SK-N-SH (cell line): ENCODE data around the gene NECAB2. TPM values are rescaled to one million over a fixed set of nuclear protein-coding genes. Genes with fewer than 3 reads are reported as not detected.

ENCODE experiments used
- CTCF ChIA-PET: fragments of 300-600, 350-600 bp; formaldehyde crosslinking; extraction: SDS; loops from one replicate; lab custom pipeline; 2021; lab: Yijun Ruan, JAX
- POLR2A ChIA-PET: fragments of 350-600 bp; sonication (Branson Sonifier 250); formaldehyde crosslinking; extraction: SDS; loops from one replicate; lab custom pipeline; 2020; ENCODE audit warnings: antibody characterized with exemption, inconsistent platforms; lab: Yijun Ruan, JAX
- DNase-seq: peaks from one replicate; pipeline ENCODE4 v3.0.0; 2012
- H2AFZ ChIP-seq: fragments of 200-600 bp; sonication (generic); 2 replicates; pipeline ENCODE4 v1.8.1; 2016; ENCODE audit warnings: antibody characterized with exemption, mild to moderate bottlenecking, low read depth
- H3F3A ChIP-seq: fragments of 200-600 bp; sonication (generic); replicated peaks from 2 replicates; pipeline ENCODE3; 2016; ENCODE audit warnings: antibody characterized with exemption, mild to moderate bottlenecking; ENCODE audit not compliant: insufficient read depth
- H3K27ac ChIP-seq, 2 experiments: fragments of 200-500 bp in 1 of 2; fragments of 200-600 bp in 1 of 2; sonication (Bioruptor generic) in 1 of 2; sonication (generic), shearing (Covaris generic) in 1 of 2; 2 replicates each; pipeline versions ENCODE4 v1.5.1 to v1.6.1; 2014 to 2016; ENCODE audit warnings: low read depth in 2 of 2, inconsistent platforms in 1 of 2, low read length in 1 of 2, mild to moderate bottlenecking in 1 of 2, mixed read lengths in 1 of 2
- H3K27me3 ChIP-seq: fragments of 200-600 bp; sonication (generic), shearing (Covaris generic); 2 replicates; pipeline ENCODE4 v1.6.1; 2016; ENCODE audit warnings: mixed run types; ENCODE audit not compliant: insufficient read depth
- H3K36me3 ChIP-seq, 2 experiments: fragments of 200-500 bp in 1 of 2; fragments of 200-600 bp in 1 of 2; sonication (Bioruptor generic) in 1 of 2; sonication (generic) in 1 of 2; replicated peaks in 1 of 2; 2 replicates each; pipeline versions ENCODE3 to v1.5.1; 2014 to 2016; ENCODE audit warnings: low read length in 1 of 2, mild to moderate bottlenecking in 1 of 2; ENCODE audit not compliant: insufficient read depth in 2 of 2, control insufficient read depth in 1 of 2
- H3K4me1 ChIP-seq, 2 experiments: fragments of 200-500 bp in 1 of 2; fragments of 200-600 bp in 1 of 2; sonication (Bioruptor generic) in 1 of 2; sonication (generic), shearing (Covaris generic) in 1 of 2; 2 replicates each; pipeline versions ENCODE4 v1.5.1 to v1.6.1; 2014 to 2016; ENCODE audit warnings: low read depth in 1 of 2, low read length in 1 of 2, mixed run types in 1 of 2; ENCODE audit not compliant: insufficient read depth in 2 of 2, control insufficient read depth in 1 of 2
- H3K4me2 ChIP-seq: fragments of 200-600 bp; sonication (generic), shearing (Covaris generic); 2 replicates; pipeline ENCODE4 v1.6.1; 2017; ENCODE audit warnings: mixed run types
- H3K4me3 ChIP-seq, 2 experiments: fragments of 200-500 bp in 1 of 2; fragments of 200-600 bp in 1 of 2; sonication (Bioruptor generic) in 1 of 2; sonication (generic), shearing (Covaris generic) in 1 of 2; 2 replicates each; pipeline versions ENCODE4 v1.5.1 to v1.8.1; 2014 to 2016; ENCODE audit warnings: low read depth in 2 of 2, inconsistent platforms in 1 of 2, low read length in 1 of 2, mild to moderate bottlenecking in 1 of 2, mixed read lengths in 1 of 2, moderate library complexity in 1 of 2
- H3K79me2 ChIP-seq: fragments of 200-600 bp; sonication (generic); 2 replicates; pipeline ENCODE4 v1.8.1; 2017; ENCODE audit warnings: mild to moderate bottlenecking; ENCODE audit not compliant: insufficient read depth
- H3K9ac ChIP-seq: fragments of 200-600 bp; sonication (generic); 2 replicates; pipeline ENCODE4 v1.6.1; 2017; ENCODE audit warnings: mixed run types
- H3K9me2 ChIP-seq: fragments of 200-600 bp; sonication (generic); 2 replicates; pipeline ENCODE4 v1.6.1; 2017; ENCODE audit warnings: mixed run types
- H3K9me3 ChIP-seq: fragments of 200-600 bp; sonication (generic); 2 replicates; pipeline ENCODE4 v1.6.1; 2017; ENCODE audit warnings: mixed run types, mild to moderate bottlenecking, moderate library complexity
- H4K20me1 ChIP-seq: fragments of 200-600 bp; sonication (generic); 2 replicates; pipeline ENCODE4 v1.6.1; 2017; ENCODE audit warnings: mild to moderate bottlenecking, mixed run types; ENCODE audit not compliant: insufficient read depth
- CHD2 ChIP-seq: fragments of 150-350 bp; IDR thresholded peaks from 2 replicates; pipeline ENCODE4 v1.6.1; 2018; ENCODE audit warnings: low read length; ENCODE audit not compliant: partially characterized antibody
- EP300 ChIP-seq, 2 experiments: IDR thresholded peaks; 2 replicates each; pipeline versions ENCODE4 v1.4.0 to v1.6.1; 2012; ENCODE audit warnings: borderline replicate concordance in 1 of 2, low read depth in 1 of 2, low read length in 1 of 2
- FOXJ3 ChIP-seq: sonication (generic); formaldehyde crosslinking; IDR thresholded peaks from 2 replicates; pipeline ENCODE4 v1.5.1; 2020; ENCODE audit warnings: mild to moderate bottlenecking, missing genetic modification reagents
- FOXM1 ChIP-seq: IDR thresholded peaks from 2 replicates; pipeline ENCODE4 v1.4.0; 2012; ENCODE audit warnings: low read depth, mild to moderate bottlenecking
- JUND ChIP-seq: IDR thresholded peaks from 2 replicates; pipeline ENCODE4 v1.4.0; 2012
- MXI1 ChIP-seq: IDR thresholded peaks from 2 replicates; pipeline ENCODE4 v1.6.1; 2012; ENCODE audit warnings: mild to moderate bottlenecking, low read depth, low read length, improper control_type of control experiment
- NFIC ChIP-seq: IDR thresholded peaks from 2 replicates; pipeline ENCODE4 v1.4.0; 2012; ENCODE audit warnings: borderline replicate concordance
- NRF1 ChIP-seq: IDR thresholded peaks from 2 replicates; pipeline ENCODE4 v1.6.1; 2012; ENCODE audit warnings: low read depth, mild to moderate bottlenecking, low read length
- POLR2AphosphoS5 ChIP-seq: IDR thresholded peaks from 2 replicates; pipeline ENCODE4 v1.6.1; 2012; ENCODE audit warnings: low read depth, low read length
- RCOR1 ChIP-seq: fragments of 150-350 bp; IDR thresholded peaks from 2 replicates; pipeline ENCODE4 v1.6.1; 2017; ENCODE audit warnings: antibody characterized with exemption, low read length
- RFX5 ChIP-seq: IDR thresholded peaks from 2 replicates; pipeline ENCODE4 v1.6.1; 2012; ENCODE audit warnings: mild to moderate bottlenecking, improper control_type of control experiment, low read length
- RXRA ChIP-seq: IDR thresholded peaks from 2 replicates; pipeline ENCODE4 v1.4.0; 2012; ENCODE audit warnings: low read depth, mild to moderate bottlenecking, borderline replicate concordance
- SIN3A ChIP-seq: IDR thresholded peaks from 2 replicates; pipeline ENCODE4 v1.6.1; 2012; ENCODE audit warnings: low read depth, mild to moderate bottlenecking, low read length, moderate library complexity, borderline replicate concordance
- SMC3 ChIP-seq: IDR thresholded peaks from 2 replicates; pipeline ENCODE4 v1.6.1; 2012; ENCODE audit warnings: low read depth, low read length, improper control_type of control experiment
- TCF12 ChIP-seq: IDR thresholded peaks from 2 replicates; pipeline ENCODE4 v1.4.0; 2012
- TEAD4 ChIP-seq: IDR thresholded peaks from 2 replicates; pipeline ENCODE4 v1.4.0; 2012; ENCODE audit warnings: mild to moderate bottlenecking, borderline replicate concordance; ENCODE audit not compliant: insufficient read depth
- YY1 ChIP-seq: IDR thresholded peaks from 2 replicates; pipeline ENCODE4 v1.4.0; 2012; ENCODE audit warnings: low read depth, mild to moderate bottlenecking
- WGBS: methylation state at CpG from one replicate; pipeline ENCODE4 v1.1.6; 2017; ENCODE audit warnings: low lambda C conversion rate; 5-methylcytosine and 5-hydroxymethylcytosine counted together
- polyA plus RNA-seq, 3 experiments: library from polyadenylated mRNA; depleted of rRNA; stranded (reverse); fragments of >200 nt; gene quantifications; 2 replicates each; pipeline ENCODE4 v1.2.3, GENCODE V29; 2012
- TF ChIP-seq, protein P1 (sequence below): fragments of 150-350 bp; IDR thresholded peaks from 2 replicates; pipeline ENCODE4 v1.6.1; 2017; ENCODE audit warnings: antibody characterized with exemption, low read length, low read depth, borderline replicate concordance
- TF ChIP-seq, protein P2 (sequence below): IDR thresholded peaks from 2 replicates; pipeline ENCODE4 v1.4.0; 2012; ENCODE audit warnings: low read depth
- TF ChIP-seq, protein P3 (sequence below): IDR thresholded peaks from 2 replicates; pipeline ENCODE4 v1.4.0; 2012; ENCODE audit warnings: low read depth, borderline replicate concordance
- TF ChIP-seq, protein P4 (sequence below): IDR thresholded peaks from 2 replicates; pipeline ENCODE4 v1.6.1; 2012; ENCODE audit warnings: mild to moderate bottlenecking, low read depth, low read length, moderate library complexity

Gene NECAB2
- polyA plus RNA-seq, 1 of the 3 experiments (the other 2 are of a cell fraction), result 0.58 TPM

DNA sequence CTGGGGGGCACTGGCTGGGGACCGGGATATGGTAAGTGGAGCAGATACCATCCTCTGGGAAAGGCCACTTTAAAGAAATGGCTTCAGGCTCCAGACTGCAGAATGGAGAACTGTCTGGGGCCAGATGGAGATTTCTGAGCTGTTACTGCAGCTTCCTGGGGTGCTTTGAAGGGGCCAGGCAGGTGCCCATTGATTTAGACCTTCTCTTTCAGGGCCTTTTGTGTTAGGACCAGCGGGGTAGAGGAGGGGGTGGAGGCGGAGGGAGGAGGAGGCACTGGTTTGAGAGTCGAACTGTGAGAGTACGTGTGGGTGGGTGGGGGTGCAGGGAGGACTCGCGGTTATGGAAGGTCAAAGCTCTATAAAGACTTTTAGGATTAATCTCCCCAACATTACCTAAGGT is 11.4 kb downstream of the NECAB2 start:
- Histone ChIP-seq H3K9ac (no peak overlapping the region), H3K4me3 (no peak overlapping the region), H3K9me3 (no peaks in the 10 kb centered on the region), H3K4me1 (no peaks in the 10 kb centered on the region; a peak in 1 of 4 replicates), H3K27ac (no peak overlapping the region), H2AFZ (no peak overlapping the region), H3K9me2 (no peaks in the 10 kb centered on the region), H3K36me3 (no peaks in the 10 kb centered on the region), H3K79me2 (no peaks in the 10 kb centered on the region), H4K20me1 (no peaks in the 10 kb centered on the region), H3F3A (peaks cover 4% of the 10 kb centered on the region), H3K27me3 (no peaks in the 10 kb centered on the region), H3K4me2 (no peak overlapping the region)
- DNase-seq, result no peak
- TF ChIP-seq SIN3A (no peak), YY1 (no peak), CHD2 (no peak), NRF1 (no peak), MXI1 (no peak), TEAD4 (no peak), FOXJ3 (CRISPR knock-in tag) (no peak), RXRA (no peak), EP300 (IDR thresholded peaks at IDR 0.05; ENCODE audit: borderline replicate concordance in 1 of 2, low read depth in 1 of 2, low read length in 1 of 2) (no peak)
- TF ChIP-seq, protein P1, sequence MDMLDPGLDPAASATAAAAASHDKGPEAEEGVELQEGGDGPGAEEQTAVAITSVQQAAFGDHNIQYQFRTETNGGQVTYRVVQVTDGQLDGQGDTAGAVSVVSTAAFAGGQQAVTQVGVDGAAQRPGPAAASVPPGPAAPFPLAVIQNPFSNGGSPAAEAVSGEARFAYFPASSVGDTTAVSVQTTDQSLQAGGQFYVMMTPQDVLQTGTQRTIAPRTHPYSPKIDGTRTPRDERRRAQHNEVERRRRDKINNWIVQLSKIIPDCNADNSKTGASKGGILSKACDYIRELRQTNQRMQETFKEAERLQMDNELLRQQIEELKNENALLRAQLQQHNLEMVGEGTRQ, result no peak
- WGBS, result 85% methylated on average over 7 of the region's 7 CpGs
- CTCF ChIA-PET, result interaction anchor here (0.7 to 1.3 kb wide), 2 partner anchors 23 to 208 kb away, joined by 3 to 6 read pairs; no protein-coding TSS in a partner anchor
- POLR2A ChIA-PET, result no interaction called here

DNA sequence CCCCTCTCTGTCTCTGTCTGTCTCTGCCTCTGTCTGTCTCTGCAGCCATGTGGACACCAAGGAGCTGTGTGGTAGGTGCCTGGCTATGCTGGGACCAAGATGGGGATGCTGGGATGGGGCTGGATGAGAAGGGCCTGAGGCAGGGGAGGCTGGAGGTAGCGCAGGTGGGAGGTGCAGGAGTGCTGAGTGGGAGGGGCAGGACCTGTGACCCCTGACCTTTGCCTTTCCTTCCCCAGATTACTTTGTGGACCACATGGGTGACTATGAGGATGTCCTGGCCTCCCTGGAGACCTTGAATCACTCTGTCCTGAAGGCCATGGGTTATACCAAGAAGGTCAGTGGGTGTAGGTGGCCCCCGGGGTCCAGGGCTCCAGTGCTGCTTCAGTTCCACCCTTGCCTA is 12.8 kb downstream of the NECAB2 start:
- DNase-seq, result no peak
- Histone ChIP-seq H2AFZ (no peak overlapping the region), H3F3A (peaks cover 4% of the 10 kb centered on the region), H3K4me2 (no peak overlapping the region), H3K4me1 (no peaks in the 10 kb centered on the region; a peak in 1 of 4 replicates), H3K9me2 (no peaks in the 10 kb centered on the region), H4K20me1 (no peaks in the 10 kb centered on the region), H3K27me3 (no peaks in the 10 kb centered on the region), H3K79me2 (no peaks in the 10 kb centered on the region), H3K4me3 (no peak overlapping the region), H3K9ac (no peak overlapping the region), H3K27ac (no peak overlapping the region), H3K9me3 (no peaks in the 10 kb centered on the region), H3K36me3 (no peaks in the 10 kb centered on the region)
- 100% methylated on average over 1 of the region's 2 CpGs for WGBS
- ChIA-PET POLR2A (no interaction called here), CTCF (interaction anchor here (0.8 to 1.4 kb wide), 4 partner anchors 12 to 206 kb away, joined by 3 to 8 read pairs (median 3); partner anchors contain the start of gene TAF1C)
- TF ChIP-seq SMC3 (no peak), RXRA (no peak), EP300 (IDR thresholded peaks at IDR 0.05; ENCODE audit: borderline replicate concordance in 1 of 2, low read depth in 1 of 2, low read length in 1 of 2) (no peak), NRF1 (no peak), POLR2AphosphoS5 (no peak), MXI1 (no peak), CHD2 (no peak), TCF12 (no peak), RCOR1 (no peak), SIN3A (no peak), FOXM1 (no peak), NFIC (no peak), RFX5 (no peak), JUND (no peak)
- TF ChIP-seq, protein P2, sequence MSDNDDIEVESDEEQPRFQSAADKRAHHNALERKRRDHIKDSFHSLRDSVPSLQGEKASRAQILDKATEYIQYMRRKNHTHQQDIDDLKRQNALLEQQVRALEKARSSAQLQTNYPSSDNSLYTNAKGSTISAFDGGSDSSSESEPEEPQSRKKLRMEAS, result no peak
- TF ChIP-seq, protein P3, sequence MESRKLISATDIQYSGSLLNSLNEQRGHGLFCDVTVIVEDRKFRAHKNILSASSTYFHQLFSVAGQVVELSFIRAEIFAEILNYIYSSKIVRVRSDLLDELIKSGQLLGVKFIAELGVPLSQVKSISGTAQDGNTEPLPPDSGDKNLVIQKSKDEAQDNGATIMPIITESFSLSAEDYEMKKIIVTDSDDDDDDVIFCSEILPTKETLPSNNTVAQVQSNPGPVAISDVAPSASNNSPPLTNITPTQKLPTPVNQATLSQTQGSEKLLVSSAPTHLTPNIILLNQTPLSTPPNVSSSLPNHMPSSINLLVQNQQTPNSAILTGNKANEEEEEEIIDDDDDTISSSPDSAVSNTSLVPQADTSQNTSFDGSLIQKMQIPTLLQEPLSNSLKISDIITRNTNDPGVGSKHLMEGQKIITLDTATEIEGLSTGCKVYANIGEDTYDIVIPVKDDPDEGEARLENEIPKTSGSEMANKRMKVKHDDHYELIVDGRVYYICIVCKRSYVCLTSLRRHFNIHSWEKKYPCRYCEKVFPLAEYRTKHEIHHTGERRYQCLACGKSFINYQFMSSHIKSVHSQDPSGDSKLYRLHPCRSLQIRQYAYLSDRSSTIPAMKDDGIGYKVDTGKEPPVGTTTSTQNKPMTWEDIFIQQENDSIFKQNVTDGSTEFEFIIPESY, result no peak
- TF ChIP-seq, protein P4, sequence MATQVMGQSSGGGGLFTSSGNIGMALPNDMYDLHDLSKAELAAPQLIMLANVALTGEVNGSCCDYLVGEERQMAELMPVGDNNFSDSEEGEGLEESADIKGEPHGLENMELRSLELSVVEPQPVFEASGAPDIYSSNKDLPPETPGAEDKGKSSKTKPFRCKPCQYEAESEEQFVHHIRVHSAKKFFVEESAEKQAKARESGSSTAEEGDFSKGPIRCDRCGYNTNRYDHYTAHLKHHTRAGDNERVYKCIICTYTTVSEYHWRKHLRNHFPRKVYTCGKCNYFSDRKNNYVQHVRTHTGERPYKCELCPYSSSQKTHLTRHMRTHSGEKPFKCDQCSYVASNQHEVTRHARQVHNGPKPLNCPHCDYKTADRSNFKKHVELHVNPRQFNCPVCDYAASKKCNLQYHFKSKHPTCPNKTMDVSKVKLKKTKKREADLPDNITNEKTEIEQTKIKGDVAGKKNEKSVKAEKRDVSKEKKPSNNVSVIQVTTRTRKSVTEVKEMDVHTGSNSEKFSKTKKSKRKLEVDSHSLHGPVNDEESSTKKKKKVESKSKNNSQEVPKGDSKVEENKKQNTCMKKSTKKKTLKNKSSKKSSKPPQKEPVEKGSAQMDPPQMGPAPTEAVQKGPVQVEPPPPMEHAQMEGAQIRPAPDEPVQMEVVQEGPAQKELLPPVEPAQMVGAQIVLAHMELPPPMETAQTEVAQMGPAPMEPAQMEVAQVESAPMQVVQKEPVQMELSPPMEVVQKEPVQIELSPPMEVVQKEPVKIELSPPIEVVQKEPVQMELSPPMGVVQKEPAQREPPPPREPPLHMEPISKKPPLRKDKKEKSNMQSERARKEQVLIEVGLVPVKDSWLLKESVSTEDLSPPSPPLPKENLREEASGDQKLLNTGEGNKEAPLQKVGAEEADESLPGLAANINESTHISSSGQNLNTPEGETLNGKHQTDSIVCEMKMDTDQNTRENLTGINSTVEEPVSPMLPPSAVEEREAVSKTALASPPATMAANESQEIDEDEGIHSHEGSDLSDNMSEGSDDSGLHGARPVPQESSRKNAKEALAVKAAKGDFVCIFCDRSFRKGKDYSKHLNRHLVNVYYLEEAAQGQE, result no peak
